HG03460 (cell line): ENCODE data around the gene XPA.

ENCODE experiments used
- ATAC-seq: cut with Tn5 transposase; IDR thresholded peaks from one replicate; pipeline ENCODE4 v1.9.1; 2021; ENCODE audit not compliant: unreplicated experiment

Gene XPA

DNA sequence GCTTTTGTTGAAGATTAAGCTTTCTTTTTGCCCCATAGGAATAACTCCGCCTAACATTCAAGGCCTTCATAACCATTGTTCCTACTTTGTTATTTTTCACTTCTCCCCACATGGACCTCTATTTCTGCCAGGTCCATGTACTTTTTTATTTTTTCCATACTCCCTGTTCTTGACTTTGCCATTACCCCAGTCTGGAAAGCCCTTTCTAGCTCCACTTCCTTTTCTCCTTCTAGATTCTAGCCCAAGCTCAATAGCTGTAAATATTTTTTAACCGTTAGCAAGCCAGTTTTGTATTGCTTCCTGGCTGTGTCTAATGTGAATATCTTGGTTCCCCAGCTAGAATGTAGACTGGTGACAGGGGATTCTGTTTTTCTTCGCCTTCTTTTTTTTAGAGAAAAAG, 37.4 kb downstream of the XPA start:
- no peak for ATAC-seq

DNA sequence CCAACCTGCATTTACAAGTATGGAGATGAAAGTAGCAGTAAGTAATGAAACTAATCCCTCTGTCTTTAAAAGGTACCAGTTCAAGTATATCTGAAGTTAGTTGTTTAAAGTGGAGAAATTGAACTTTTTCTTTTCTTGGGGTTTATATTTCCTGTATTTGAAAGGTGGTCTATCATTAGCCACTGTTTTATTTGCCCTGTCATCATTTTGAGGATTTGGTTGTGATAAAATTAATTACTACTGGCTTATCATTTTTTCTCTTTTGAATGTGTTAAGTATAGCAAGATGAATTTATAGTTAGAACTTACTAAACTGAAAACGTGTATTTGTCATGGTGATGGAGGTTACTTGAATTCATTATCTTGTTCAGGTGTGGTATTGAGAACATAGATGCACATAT, 38.4 kb downstream of the XPA start:
- ATAC-seq: no peak

DNA sequence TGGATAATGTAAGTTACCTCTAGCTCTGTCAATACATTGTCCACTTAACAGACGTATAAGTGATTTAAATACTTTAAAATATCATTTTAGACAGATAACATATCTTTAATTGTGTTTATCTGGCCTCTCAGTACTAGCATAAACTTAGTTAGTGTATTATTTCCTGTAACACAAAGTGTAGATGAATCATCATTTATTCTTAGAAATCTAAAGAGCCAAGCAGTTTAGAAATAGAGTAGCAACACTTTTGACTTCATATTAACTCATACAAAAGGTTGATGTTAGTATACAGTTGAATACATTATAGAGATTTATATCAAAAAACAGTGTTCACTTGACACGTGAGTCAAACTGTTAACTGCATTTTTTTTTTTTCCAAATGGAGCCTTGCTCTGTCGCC, 45.5 kb downstream of the XPA start:
- no peak for ATAC-seq

DNA sequence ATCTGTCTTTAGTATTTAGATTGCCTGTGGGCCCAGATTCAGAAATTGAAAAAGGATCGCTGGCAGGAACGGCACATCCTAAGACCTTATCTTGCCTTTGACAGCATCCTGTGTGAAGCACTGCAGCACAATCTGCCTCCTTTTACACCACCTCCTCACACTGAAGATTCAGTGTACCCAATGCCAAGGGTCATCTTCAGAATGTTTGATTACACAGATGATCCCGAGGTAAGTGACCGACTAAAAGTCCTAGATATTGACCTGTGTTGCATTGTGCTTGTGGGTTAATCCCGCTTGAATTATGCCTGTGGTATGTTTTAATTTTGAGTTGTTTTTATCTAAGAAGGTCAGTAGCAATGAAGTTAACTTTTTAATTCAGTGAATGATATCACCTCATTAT, 49.1 kb downstream of the XPA start:
- ATAC-seq: no peak

DNA sequence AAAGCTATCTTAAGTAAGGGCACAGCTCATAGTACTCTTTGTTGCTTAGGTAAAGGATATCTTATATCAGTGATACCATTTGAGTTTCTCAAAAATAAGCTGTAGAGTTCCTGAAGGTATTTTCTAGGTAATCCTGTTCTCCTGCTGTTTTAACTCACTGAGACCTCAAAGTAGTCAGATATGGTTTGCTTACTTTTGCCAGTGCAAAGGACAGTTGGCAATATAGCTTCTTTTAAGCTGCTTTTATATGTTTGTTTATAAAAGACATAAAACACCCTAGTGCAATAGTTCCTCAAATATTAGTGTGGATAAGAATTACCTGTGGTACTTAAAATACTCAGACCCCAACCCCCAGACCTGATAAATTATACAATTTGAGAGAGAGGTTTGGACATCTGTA, 51.4 kb downstream of the XPA start:
- no peak for ATAC-seq

DNA sequence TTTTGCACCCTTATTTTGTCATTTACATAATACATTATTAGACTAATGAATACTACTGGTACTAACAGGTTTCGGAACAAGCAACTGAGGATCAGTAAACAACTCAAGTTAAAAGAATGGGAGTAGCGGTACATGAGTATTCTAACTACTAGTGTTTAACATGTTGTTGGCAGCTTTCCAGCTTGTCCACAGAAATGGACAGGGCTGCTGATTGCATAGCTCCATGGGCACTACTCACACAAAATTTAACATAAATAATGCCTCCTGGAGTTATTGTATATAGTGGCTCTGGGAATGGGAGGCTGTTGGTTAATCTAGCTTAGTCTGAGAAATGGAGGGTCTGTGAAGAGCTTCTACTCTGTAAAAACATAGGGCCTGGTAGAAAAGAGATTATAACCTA, 56.8 kb downstream of the XPA start:
- ATAC-seq: no peak

DNA sequence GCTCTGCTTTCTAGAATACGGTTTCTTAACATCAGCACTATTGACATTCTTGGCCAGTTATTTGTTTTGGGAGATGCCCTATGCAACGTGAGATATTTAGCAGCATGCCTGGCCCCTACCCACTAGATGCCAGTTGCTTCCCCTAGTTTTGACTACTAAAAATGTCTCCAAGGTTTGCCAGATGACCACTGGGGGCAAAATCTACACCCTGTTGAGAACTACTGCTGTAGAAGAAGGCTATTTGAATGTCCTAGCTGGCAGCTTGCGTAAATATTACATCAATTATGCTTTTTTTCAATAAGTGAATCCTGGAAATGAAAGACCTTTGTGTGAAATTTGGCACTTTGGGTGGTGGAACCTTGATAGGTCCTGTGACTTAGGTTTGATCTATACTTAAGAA, 58.5 kb downstream of the XPA start:
- no peak for ATAC-seq

DNA sequence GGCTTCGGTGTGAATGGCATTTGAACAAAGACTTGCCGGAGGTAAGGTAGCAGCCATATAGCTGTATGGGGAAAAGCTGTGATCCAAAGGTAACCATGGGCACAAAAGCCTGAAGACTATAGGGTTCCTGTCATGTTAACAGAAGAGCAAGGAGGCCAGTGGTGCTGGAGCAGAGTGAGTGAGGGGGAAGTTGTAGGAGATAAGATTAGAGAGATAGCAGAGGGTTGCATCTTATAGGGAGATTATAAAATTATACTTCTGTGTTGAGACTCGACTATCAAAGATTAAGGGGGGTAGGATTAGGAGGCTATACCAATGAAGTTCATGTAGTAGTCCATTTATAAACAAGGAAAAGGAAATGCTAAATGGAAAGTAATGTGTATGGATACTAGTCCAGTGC, 60.2 kb downstream of the XPA start:
- ATAC-seq: no peak

DNA sequence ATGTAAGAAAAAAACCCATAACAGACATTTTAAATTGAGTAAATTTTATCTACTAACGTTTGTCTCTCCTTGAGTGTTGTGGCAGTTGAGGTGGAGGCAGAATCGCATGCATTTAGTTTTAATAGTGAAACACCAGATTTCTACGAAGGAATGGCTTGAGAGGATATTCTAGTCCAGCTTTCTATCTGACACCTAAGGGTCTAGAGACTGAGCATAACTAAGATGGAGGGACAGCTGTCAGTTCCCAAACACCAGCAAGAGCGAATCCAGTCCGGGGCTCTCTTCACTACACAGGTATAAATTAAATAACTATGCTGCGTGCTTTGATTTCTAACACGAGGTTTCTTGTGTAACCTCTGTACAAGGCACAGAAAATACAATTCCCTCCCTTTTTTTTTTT, 62.1 kb downstream of the XPA start:
- ATAC-seq: no peak

DNA sequence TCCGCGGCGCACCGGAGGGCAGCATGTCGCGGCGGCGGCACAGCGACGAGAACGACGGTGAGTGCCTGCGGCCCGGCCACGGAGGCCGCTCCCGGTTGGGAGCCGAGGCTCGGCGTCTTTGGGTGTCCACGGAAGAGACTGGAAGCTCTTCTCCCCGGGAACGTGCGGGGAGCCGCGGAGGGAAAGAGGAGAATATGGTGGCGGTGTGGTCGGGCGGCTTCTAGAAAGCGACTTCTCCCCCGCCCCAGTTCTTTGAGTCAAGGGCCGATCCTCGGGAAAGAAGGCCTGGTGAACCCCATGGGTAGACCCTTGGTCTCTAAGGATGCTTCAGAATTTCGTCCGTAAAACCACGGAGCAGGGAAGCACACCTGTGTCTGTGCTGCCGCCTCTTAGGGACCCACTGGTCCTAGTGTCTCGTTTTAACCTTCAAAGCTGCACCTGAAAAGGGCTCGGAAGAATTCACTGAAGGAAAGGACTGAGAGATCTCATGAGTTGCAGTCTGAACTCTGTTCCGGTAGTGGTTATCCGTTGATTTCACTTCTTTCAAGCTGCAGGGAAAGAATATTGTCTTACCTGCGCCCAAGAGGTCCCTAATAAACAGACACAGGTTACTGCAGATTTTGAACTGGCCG, 63.2 kb downstream of the XPA start:
- ATAC-seq: peak; percentile 3

DNA sequence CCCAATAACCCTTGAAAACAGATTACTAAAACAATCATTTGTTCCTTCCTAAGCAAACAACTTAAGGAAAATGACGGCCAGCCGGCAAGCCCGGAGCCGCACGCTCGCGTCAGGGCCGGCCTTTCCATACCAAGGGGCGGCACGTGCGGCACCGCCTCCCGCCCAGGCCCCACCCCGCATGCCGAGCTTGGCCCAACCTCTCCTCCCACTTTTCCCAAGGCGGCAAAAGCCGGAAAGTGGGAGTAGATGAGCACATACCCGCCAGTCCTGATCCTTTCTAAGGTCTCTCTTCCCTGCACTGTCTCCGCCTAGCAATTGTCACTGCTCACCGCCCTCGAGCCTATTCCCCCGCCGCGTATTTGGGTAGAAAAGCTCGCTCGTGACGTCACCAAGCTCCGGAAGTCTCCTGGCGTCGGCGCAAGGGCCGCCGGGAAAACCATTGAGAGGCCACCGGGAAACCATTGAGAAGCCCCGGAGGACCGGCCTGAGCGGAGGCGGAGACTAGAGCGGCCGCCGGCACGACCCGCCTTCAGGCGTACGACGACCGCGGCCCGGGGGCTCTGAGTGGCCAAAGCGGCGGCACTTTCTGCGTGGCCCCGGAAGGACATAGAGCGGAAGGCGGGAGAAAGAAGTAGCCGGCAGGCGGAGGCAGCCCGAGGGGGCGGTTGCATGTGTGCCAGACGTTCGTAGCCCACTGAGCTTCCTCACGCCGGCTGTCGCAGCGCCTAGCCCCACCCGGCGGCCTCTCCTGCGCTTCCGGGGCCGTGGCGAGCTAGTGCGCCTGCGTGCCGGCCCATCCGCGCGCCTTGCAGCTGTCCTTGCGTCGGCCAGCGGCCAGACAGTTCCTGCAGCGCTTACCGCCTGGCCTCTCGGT, 63.9 kb downstream of the XPA start, which contains the start of the genes NCBP1 and TSTD2:
NCBP1 (plus strand) TSS at position 837 of the 874 bp plus-strand sequence. CDS start 61 bp downstream, outside the sequence.
TSTD2 (minus strand) TSS at position 384 of the 874 bp plus-strand sequence. CDS start 5,806 bp downstream, outside the sequence.
- peak; percentile 80 for ATAC-seq

DNA sequence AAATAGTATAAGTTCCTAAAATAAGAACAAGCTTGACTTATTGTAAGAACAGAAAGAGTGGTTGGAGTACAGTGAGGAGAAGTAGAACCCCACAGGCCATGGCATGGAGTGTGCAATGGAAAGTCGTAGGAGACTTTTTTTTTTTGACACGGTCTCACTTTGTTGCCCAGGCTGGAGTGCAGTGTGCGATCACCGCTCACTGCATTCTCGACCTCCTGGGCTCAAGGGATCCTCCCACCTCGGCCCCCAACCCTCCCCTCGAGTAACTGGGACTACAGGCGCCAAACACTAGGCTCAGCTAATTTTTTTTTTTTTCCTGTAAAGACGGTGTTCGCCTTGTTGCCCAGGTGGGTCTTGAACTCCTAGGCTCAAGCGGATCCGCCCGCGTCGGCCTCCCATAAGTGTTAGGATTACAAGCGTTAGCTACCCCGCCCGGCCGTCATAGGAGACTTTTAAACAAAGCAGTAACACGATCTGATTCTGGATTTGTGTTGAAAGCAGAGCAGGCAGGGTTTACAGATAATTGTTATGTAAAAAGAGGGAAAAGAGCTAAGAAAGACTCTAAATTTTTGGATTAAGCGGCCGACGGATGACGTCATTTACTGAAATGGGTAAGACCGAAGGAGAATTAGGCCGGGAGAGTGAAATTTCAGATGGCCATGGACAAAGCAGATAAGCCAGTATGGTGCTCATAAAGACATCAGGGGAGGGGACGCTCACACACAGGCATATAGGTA, 64.7 kb downstream of the XPA start:
- peak; percentile 10 for ATAC-seq

DNA sequence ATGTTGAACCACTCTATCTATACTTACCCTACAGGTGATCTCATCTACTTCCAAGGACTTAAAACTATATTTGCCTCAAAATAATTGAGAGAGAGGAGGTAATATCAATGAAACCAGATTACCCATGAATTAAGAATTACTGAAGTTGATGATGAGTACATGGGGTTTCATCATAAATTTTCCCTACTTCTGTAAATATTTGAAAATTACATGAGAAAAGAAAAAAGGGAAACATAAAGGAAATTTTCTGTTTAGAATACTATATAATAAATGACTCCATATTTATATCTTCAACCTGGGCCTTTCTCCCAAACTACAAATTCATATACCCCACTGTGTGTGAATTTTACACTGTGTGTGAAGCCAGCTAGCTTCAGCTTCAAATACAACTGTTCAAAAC, 66.5 kb downstream of the XPA start:
- no peak for ATAC-seq

DNA sequence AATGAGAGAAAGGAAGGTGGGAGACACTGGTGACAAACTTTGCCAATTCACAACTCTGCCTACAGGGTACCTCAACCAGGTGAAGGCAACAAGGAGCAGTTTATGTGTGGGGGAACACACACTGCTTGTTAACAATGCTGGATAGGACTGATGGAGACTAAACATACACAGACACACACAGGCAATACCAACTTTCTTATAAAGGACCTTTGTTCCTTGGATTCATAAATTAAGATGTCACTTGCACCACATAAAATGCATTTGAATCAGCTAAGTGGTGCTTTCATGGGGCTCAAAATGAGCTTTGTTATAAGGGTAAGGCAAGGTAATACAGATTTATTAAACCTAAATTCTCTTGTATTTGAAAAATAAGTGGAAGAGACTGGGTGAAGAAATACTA, 68.0 kb downstream of the XPA start:
- no peak for ATAC-seq

DNA sequence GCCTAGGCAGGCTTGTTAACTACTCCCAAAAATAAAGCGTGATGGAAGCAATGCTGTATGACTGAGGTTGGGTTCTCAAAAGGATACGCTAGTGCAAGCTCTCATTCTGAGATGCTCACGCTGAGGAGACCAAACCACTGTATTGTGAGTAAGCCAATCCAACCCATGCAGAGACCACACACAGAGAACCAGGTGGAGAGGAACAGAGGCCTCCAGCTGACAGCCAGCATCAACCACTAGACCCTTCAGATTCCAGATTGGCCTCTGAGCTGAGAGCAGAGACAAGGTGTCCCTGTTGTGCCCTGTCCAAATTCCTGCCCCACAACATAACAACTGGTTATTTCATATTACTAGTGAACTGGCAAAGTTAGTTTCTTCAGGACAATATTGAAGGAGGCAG, 68.5 kb downstream of the XPA start:
- no peak for ATAC-seq

DNA sequence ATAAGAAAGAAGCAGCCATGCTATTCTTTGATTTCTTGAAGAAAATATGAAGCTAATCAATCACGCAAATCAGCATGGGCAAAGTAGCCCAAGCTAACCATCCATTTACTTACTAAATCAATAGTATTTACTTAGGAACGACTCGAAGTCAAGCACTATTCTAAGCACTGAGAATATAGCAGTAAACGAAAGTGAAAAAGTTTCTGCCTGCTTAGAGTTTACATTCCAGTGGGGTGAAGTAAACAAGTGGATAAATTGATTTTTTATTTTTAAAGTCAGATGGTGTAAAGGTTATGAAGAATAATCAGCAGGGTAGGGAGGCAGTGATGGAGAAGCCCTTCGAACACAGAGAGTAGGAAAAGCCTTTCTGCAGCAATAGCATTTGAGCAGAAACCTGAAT, 69.5 kb downstream of the XPA start:
- ATAC-seq: no peak

DNA sequence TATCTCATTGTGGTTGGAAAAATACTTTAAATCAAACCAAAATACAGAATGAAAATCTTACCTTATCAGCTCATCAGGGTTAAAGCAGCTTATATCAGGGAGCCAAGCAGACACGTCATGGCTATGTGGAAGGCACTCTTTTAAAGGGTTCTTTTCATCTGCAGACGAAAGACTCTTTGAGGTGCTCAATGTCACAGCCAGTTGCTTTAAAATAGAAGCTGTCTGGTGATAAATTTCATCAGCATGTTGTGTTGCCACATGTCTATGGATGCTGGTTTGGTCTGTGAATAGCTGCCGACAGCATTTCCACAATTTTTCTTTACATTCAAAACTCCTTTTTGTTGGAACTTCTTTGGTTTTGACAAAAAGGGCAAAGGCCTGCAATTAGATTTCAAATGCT, 71.5 kb downstream of the XPA start:
- ATAC-seq: no peak
